ENCODE results near the gene FAM204A. TPM values are rescaled to one million over a fixed set of nuclear protein-coding genes. Genes with fewer than 3 reads are reported as not detected.

FAM204A gene
- total RNA-seq, 1 experiment from 2014 or later, result 103 TPM

- H3K36me3 ChIP-seq (ENCODE audit: insufficient read depth, low read length, poor library complexity, severe bottlenecking), result no peaks in the 10 kb centered on the region
- ChIA-PET POLR2A (ENCODE audit: low non-redundant PET) (no interaction called here), CTCF (no interaction called here)
- intact Hi-C loops (cut with micrococcal nuclease; ENCODE audit: unreplicated experiment), result no loop called here
- TF ChIP-seq, protein P1, sequence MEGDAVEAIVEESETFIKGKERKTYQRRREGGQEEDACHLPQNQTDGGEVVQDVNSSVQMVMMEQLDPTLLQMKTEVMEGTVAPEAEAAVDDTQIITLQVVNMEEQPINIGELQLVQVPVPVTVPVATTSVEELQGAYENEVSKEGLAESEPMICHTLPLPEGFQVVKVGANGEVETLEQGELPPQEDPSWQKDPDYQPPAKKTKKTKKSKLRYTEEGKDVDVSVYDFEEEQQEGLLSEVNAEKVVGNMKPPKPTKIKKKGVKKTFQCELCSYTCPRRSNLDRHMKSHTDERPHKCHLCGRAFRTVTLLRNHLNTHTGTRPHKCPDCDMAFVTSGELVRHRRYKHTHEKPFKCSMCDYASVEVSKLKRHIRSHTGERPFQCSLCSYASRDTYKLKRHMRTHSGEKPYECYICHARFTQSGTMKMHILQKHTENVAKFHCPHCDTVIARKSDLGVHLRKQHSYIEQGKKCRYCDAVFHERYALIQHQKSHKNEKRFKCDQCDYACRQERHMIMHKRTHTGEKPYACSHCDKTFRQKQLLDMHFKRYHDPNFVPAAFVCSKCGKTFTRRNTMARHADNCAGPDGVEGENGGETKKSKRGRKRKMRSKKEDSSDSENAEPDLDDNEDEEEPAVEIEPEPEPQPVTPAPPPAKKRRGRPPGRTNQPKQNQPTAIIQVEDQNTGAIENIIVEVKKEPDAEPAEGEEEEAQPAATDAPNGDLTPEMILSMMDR (conservative IDR thresholded peaks at IDR 0.05; ENCODE audit: low read depth, low read length), result no peak
- TF ChIP-seq EZH2 (IDR thresholded peaks at IDR 0.05; ENCODE audit: borderline replicate concordance, low read depth, low read length, poor library complexity, severe bottlenecking), result no peak
- H3K4me1 ChIP-seq (ENCODE audit: insufficient read depth, low read length, poor library complexity, severe bottlenecking), result no peaks in the 10 kb centered on the region
- BruUV-seq (replicated peaks), result no TSS peak
- H3K27ac ChIP-seq (ENCODE audit: low read depth, low read length, poor library complexity, severe bottlenecking), result no peak overlapping the region
- DNase-seq (ENCODE audit: low spot score), result no peak
- H3K9me3 ChIP-seq (ENCODE audit: low read depth, low read length, poor library complexity, severe bottlenecking), result no peaks in the 10 kb centered on the region
- no peak overlapping the region for H3K4me3 ChIP-seq (ENCODE audit: low read depth, low read length, poor library complexity, severe bottlenecking)
- no peaks in the 10 kb centered on the region for H3K27me3 ChIP-seq (replicated peaks; ENCODE audit: insufficient read depth, low read depth, low read length, poor library complexity)
Measured at GRCh38 chr10:118315629-118316028, 26.5 kb downstream of the FAM204A start.

DNA sequence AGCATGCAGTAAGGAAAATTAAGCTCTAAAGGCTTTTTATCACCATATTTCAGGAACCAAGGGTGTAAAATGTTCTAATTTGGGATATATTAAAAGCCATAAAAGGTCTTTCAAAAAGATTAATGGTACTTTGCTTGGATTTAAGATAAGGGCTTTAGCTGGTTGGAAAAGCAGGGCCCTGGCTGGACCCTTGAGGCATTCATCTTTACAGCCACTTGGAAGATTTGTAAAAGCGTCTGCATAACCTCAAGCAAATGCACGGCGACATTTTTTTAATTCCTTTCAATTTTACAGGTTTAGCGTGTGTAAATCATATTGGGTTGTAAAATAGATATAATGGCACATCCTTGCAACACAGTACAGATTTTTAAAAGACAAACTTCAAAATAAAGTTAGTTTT, 27.2 kb downstream of the FAM204A start:
- Histone ChIP-seq H3K4me1 (ENCODE audit: insufficient read depth, low read length, poor library complexity, severe bottlenecking) (no peaks in the 10 kb centered on the region), H3K4me3 (ENCODE audit: low read depth, low read length, poor library complexity, severe bottlenecking) (no peak overlapping the region), H3K27ac (ENCODE audit: low read depth, low read length, poor library complexity, severe bottlenecking) (no peak overlapping the region), H3K27me3 (replicated peaks; ENCODE audit: insufficient read depth, low read depth, low read length, poor library complexity) (no peaks in the 10 kb centered on the region), H3K9me3 (ENCODE audit: low read depth, low read length, poor library complexity, severe bottlenecking) (no peaks in the 10 kb centered on the region), H3K36me3 (ENCODE audit: insufficient read depth, low read length, poor library complexity, severe bottlenecking) (peaks cover 2% of the 10 kb centered on the region)
- BruUV-seq (replicated peaks), result no TSS peak
- ChIA-PET POLR2A (ENCODE audit: low non-redundant PET) (no interaction called here), CTCF (no interaction called here)
- no peak for DNase-seq (ENCODE audit: low spot score)
- TF ChIP-seq, protein P1 (conservative IDR thresholded peaks at IDR 0.05; ENCODE audit: low read depth, low read length), result no peak
- TF ChIP-seq EZH2 (IDR thresholded peaks at IDR 0.05; ENCODE audit: borderline replicate concordance, low read depth, low read length, poor library complexity, severe bottlenecking), result no peak
- intact Hi-C loops (cut with micrococcal nuclease; ENCODE audit: unreplicated experiment), result no loop called here

DNA sequence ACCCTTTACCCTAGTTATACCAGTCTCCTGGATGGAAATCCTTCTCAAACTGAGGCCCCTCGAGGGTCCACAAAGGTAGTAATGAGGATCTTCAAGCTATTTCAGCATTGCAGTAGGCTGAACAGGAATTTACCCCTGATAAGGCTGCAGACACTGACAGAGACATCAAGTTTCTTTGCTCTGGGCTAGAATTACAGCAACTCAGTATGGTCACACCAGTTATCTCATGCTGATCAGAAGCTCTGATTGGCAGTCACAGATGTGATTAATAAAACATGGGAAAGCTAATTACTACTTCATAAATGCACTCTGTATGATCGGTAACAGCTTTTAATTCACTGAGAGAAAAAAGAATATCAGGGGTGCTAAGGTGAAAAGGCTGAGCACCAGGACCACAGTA, 30.6 kb downstream of the FAM204A start:
- no peaks in the 10 kb centered on the region for H3K27me3 ChIP-seq (replicated peaks; ENCODE audit: insufficient read depth, low read depth, low read length, poor library complexity)
- no peak overlapping the region for H3K4me3 ChIP-seq (ENCODE audit: low read depth, low read length, poor library complexity, severe bottlenecking)
- intact Hi-C loops (cut with micrococcal nuclease; ENCODE audit: unreplicated experiment), result no loop called here
- no peak for DNase-seq (ENCODE audit: low spot score)
- BruUV-seq (replicated peaks), result no TSS peak
- CTCF ChIA-PET, result interaction anchor here (0.5 kb wide), 1 partner anchor 398 kb away, joined by 3 read pairs; no protein-coding TSS in a partner anchor
- no peaks in the 10 kb centered on the region for H3K4me1 ChIP-seq (ENCODE audit: insufficient read depth, low read length, poor library complexity, severe bottlenecking)
- peaks cover 12% of the 10 kb centered on the region for H3K36me3 ChIP-seq (ENCODE audit: insufficient read depth, low read length, poor library complexity, severe bottlenecking)
- no peak overlapping the region for H3K27ac ChIP-seq (ENCODE audit: low read depth, low read length, poor library complexity, severe bottlenecking)
- no peaks in the 10 kb centered on the region for H3K9me3 ChIP-seq (ENCODE audit: low read depth, low read length, poor library complexity, severe bottlenecking)
- TF ChIP-seq EZH2 (IDR thresholded peaks at IDR 0.05; ENCODE audit: borderline replicate concordance, low read depth, low read length, poor library complexity, severe bottlenecking), result no peak
- TF ChIP-seq, protein P1 (conservative IDR thresholded peaks at IDR 0.05; ENCODE audit: low read depth, low read length), result no peak
- POLR2A ChIA-PET (ENCODE audit: low non-redundant PET), result interaction anchor here (0.7 to 0.9 kb wide), 2 partner anchors 7 to 1107 kb away, joined by 3 read pairs; no protein-coding TSS in a partner anchor
